GM23248 (cell line): Measurements from ENCODE around the gene ZNHIT1.

Experiments
- EZH2 ChIP-seq: fragments of 200-600 bp; sonication (generic); IDR thresholded peaks from 2 replicates; pipeline ENCODE4 v1.6.1; 2018; ENCODE audit warnings: antibody characterized with exemption, mild to moderate bottlenecking; ENCODE audit not compliant: insufficient read depth, poor library complexity, severe bottlenecking
- EZH2phosphoT487 ChIP-seq: fragments of 200-600 bp; sonication (generic); IDR thresholded peaks from 2 replicates; pipeline ENCODE4 v1.6.1; 2018; ENCODE audit warnings: antibody characterized with exemption, moderate library complexity, mild to moderate bottlenecking, low read depth; ENCODE audit not compliant: insufficient read depth

- TF ChIP-seq EZH2: peak; percentile 43
- TF ChIP-seq EZH2phosphoT487: no peak
Observed at GRCh38 chr7:101179713-101180112, 38.3 kb upstream of the ZNHIT1 start.
